IMR-90 (cell line): ENCODE results near the gene UROD. TPM values are rescaled to one million over a fixed set of nuclear protein-coding genes. Genes with fewer than 3 reads are reported as not detected.

Experiments used
- ATAC-seq: fragments of 200-7000 bp; cut with Tn5 transposase; 2 replicates; pipeline ENCODE4 v1.9.1; 2020; ENCODE audit warnings: low read depth, mild to moderate bottlenecking, moderate library complexity
- BruUV-seq: library from RNA; stranded (reverse); fragments of 400-500 nt; replicated peaks from 2 replicates; lab custom pipeline; 2021; lab: Mats Ljungman, UMichigan
- CTCF ChIA-PET: fragments of 300-600 bp; formaldehyde crosslinking; extraction: SDS; loops from one replicate; lab custom pipeline; 2021; ENCODE audit warnings: antibody characterized with exemption; lab: Yijun Ruan, JAX
- POLR2A ChIA-PET: fragments of 300-600 bp; sonication (Branson Sonifier 250); formaldehyde crosslinking; loops from one replicate; lab custom pipeline; 2022; ENCODE audit warnings: antibody characterized with exemption; ENCODE audit not compliant: unreplicated experiment; lab: Charles Lee
- DNase-seq: peaks from one replicate; pipeline ENCODE4 v3.0.0; 2013
- H2AFZ ChIP-seq: replicated peaks from 2 replicates; pipeline ENCODE3; 2013; ENCODE audit warnings: low read length, mild to moderate bottlenecking; ENCODE audit not compliant: poor library complexity
- H2AK5ac ChIP-seq: 2 replicates; pipeline ENCODE4 v1.6.1; 2013; ENCODE audit warnings: low read depth, low read length, inconsistent platforms
- H2AK9ac ChIP-seq: replicated peaks from 2 replicates; pipeline ENCODE3; 2013; ENCODE audit warnings: mild to moderate bottlenecking, low read depth, low read length, moderate library complexity; ENCODE audit not compliant: poor library complexity
- H2BK120ac ChIP-seq: 2 replicates; pipeline ENCODE4 v1.6.1; 2013; ENCODE audit warnings: low read depth, low read length, inconsistent platforms
- H2BK15ac ChIP-seq: 3 replicates; pipeline ENCODE4 v1.6.1; 2013; ENCODE audit warnings: low read depth, low read length, inconsistent platforms
- H2BK20ac ChIP-seq: 2 replicates; pipeline ENCODE4 v1.6.1; 2013; ENCODE audit warnings: low read depth, mild to moderate bottlenecking, inconsistent platforms, low read length, moderate library complexity
- H2BK5ac ChIP-seq: 2 replicates; pipeline ENCODE4 v1.6.1; 2013; ENCODE audit warnings: mild to moderate bottlenecking, low read depth, low read length, inconsistent platforms; ENCODE audit not compliant: poor library complexity, severe bottlenecking
- H3K14ac ChIP-seq: replicated peaks from 2 replicates; pipeline ENCODE4 v1.6.1; 2013; ENCODE audit warnings: low read depth, low read length, inconsistent platforms
- H3K18ac ChIP-seq: 2 replicates; pipeline ENCODE4 v1.6.1; 2013; ENCODE audit warnings: low read depth, low read length, control low read depth
- H3K23ac ChIP-seq: 2 replicates; pipeline ENCODE4 v1.6.1; 2013; ENCODE audit warnings: low read depth, low read length, inconsistent platforms
- H3K27ac ChIP-seq: 2 replicates; pipeline ENCODE4 v1.5.1; 2013; ENCODE audit warnings: mild to moderate bottlenecking, control low read depth, low read length; ENCODE audit not compliant: insufficient read depth
- H3K27me3 ChIP-seq: 2 replicates; pipeline ENCODE4 v1.6.1; 2013; ENCODE audit warnings: low read length; ENCODE audit not compliant: control insufficient read depth, insufficient read depth
- H3K36me3 ChIP-seq: 2 replicates; pipeline ENCODE4 v1.6.1; 2013; ENCODE audit warnings: low read length, mixed read lengths; ENCODE audit not compliant: control insufficient read depth, insufficient read depth
- H3K4ac ChIP-seq: 2 replicates; pipeline ENCODE4 v1.6.1; 2013; ENCODE audit warnings: low read depth, low read length, inconsistent platforms
- H3K4me1 ChIP-seq: 2 replicates; pipeline ENCODE4 v1.6.1; 2013; ENCODE audit warnings: low read length, mixed read lengths; ENCODE audit not compliant: control insufficient read depth, insufficient read depth
- H3K4me2 ChIP-seq: 2 replicates; pipeline ENCODE4 v1.6.1; 2013; ENCODE audit warnings: low read depth, mild to moderate bottlenecking, control low read depth, low read length, moderate library complexity
- H3K4me3 ChIP-seq: 2 replicates; pipeline ENCODE4 v1.5.1; 2013; ENCODE audit warnings: low read depth, mild to moderate bottlenecking, control low read depth, low read length, moderate library complexity; ENCODE audit not compliant: insufficient read depth
- H3K56ac ChIP-seq: 2 replicates; pipeline ENCODE4 v1.6.1; 2013; ENCODE audit warnings: low read length, inconsistent platforms; ENCODE audit not compliant: insufficient read depth; ENCODE audit errors: extremely low read depth
- H3K79me1 ChIP-seq, 2 experiments: 2 replicates each; pipeline ENCODE4 v1.6.1; 2013; ENCODE audit warnings: low read length in 2 of 2, inconsistent platforms in 1 of 2, low read depth in 1 of 2
- H3K9ac ChIP-seq: 2 replicates; pipeline ENCODE4 v1.6.1; 2013; ENCODE audit warnings: low read depth, low read length, control low read depth
- H3K9me1 ChIP-seq: 2 replicates; pipeline ENCODE4 v1.6.1; 2013; ENCODE audit warnings: low read length, inconsistent platforms; ENCODE audit not compliant: insufficient read depth
- H3K9me3 ChIP-seq: 2 replicates; pipeline ENCODE4 v1.6.1; 2013; ENCODE audit warnings: low read length; ENCODE audit not compliant: control insufficient read depth, insufficient read depth
- H4K20me1 ChIP-seq: 2 replicates; pipeline ENCODE4 v1.6.1; 2013; ENCODE audit warnings: low read length, inconsistent platforms; ENCODE audit not compliant: insufficient read depth
- H4K5ac ChIP-seq: 2 replicates; pipeline ENCODE4 v1.6.1; 2013; ENCODE audit warnings: mild to moderate bottlenecking, low read depth, low read length, control low read depth
- H4K8ac ChIP-seq, 2 experiments: 2 replicates each; pipeline ENCODE4 v1.6.1; 2013; ENCODE audit warnings: low read depth in 2 of 2, low read length in 2 of 2, control low read depth in 1 of 2, inconsistent platforms in 1 of 2
- H4K91ac ChIP-seq: 2 replicates; pipeline ENCODE4 v1.6.1; 2013; ENCODE audit warnings: low read depth, low read length, inconsistent platforms; ENCODE audit not compliant: insufficient read depth
- BHLHE40 ChIP-seq: fragments of 150-350 bp; IDR thresholded peaks from 2 replicates; pipeline ENCODE4 v1.6.1; 2016; ENCODE audit warnings: mild to moderate bottlenecking, low read depth, low read length
- CTCF ChIP-seq: conservative IDR thresholded peaks from 2 replicates; pipeline ENCODE4 v1.5.1; 2012; ENCODE audit warnings: mild to moderate bottlenecking, low read depth, low read length, improper control_type of control experiment
- MAFK ChIP-seq: IDR thresholded peaks from 2 replicates; pipeline ENCODE4 v1.6.1; 2012; ENCODE audit warnings: low read depth, low read length, improper control_type of control experiment
- MAZ ChIP-seq: IDR thresholded peaks from 2 replicates; pipeline ENCODE4 v1.6.1; 2012; ENCODE audit warnings: low read depth, mild to moderate bottlenecking, low read length, improper control_type of control experiment, moderate library complexity, borderline replicate concordance
- POLR2A ChIP-seq: IDR thresholded peaks from 2 replicates; pipeline ENCODE4 v1.6.1; 2012; ENCODE audit warnings: mild to moderate bottlenecking, low read depth, low read length
- RCOR1 ChIP-seq: IDR thresholded peaks from 2 replicates; pipeline ENCODE4 v1.6.1; 2012; ENCODE audit warnings: mild to moderate bottlenecking, low read length, improper control_type of control experiment; ENCODE audit not compliant: insufficient replicate concordance
- RFX5 ChIP-seq: IDR thresholded peaks from 2 replicates; pipeline ENCODE4 v1.8.0; 2012; ENCODE audit warnings: low read depth, mild to moderate bottlenecking, low read length, moderate library complexity
- SMC3 ChIP-seq: fragments of 150-350 bp; IDR thresholded peaks from 2 replicates; pipeline ENCODE4 v1.6.1; 2016; ENCODE audit warnings: low read depth, mild to moderate bottlenecking, antibody characterized with exemption, low read length, moderate library complexity
- USF2 ChIP-seq: fragments of 150-350 bp; IDR thresholded peaks from 2 replicates; pipeline ENCODE4 v1.6.1; 2017; ENCODE audit warnings: mild to moderate bottlenecking, antibody characterized with exemption, low read length, low read depth
- WGBS, 2 experiments: methylation state at CpG; one replicate each; pipeline versions ENCODE4 v1.1.5 to v1.1.7; 2013; ENCODE audit warnings: missing lambda C conversion rate in 2 of 2; ENCODE audit not compliant: insufficient read length in 1 of 2; ENCODE audit errors: extremely low coverage in 2 of 2; 5-methylcytosine and 5-hydroxymethylcytosine counted together
- dilution Hi-C: fragments of 300-500 bp; cut with HindIII; formaldehyde crosslinking; loops from one replicate; pipeline ENCODE4 v1.14.3; 2018; ENCODE audit warnings: low sequenced_read_pairs; ENCODE audit not compliant: unreplicated experiment
- in situ Hi-C: fragments of 300-500 bp; cut with MboI; formaldehyde crosslinking; loops from 3 replicates; pipeline ENCODE4 v1.14.3; 2019; ENCODE audit warnings: low sequenced_read_pairs, inconsistent platforms, mixed read lengths
- intact Hi-C: fragments of 100-400 bp; cut with micrococcal nuclease; formaldehyde crosslinking; loops from 2 replicates; pipeline ENCODE4 v1.10.0; 2022
- polyA plus RNA-seq, 3 experiments: library from polyadenylated mRNA; depleted of rRNA; stranded (reverse); fragments of >200 nt; gene quantifications; 2 replicates each; pipeline ENCODE4 v1.2.3, GENCODE V29; 2012; ENCODE audit warnings: low replicate concordance in 1 of 3
- total RNA-seq: library from RNA; depleted of rRNA; stranded (reverse); fragments of >200 nt; gene quantifications from 2 replicates; pipeline ENCODE4 v1.2.3, GENCODE V29; 2012

The UROD gene
- total and polyA plus RNA-seq, 2 of the 4 experiments (the other 2 are of a cell fraction) = 220 to 224 TPM

DNA sequence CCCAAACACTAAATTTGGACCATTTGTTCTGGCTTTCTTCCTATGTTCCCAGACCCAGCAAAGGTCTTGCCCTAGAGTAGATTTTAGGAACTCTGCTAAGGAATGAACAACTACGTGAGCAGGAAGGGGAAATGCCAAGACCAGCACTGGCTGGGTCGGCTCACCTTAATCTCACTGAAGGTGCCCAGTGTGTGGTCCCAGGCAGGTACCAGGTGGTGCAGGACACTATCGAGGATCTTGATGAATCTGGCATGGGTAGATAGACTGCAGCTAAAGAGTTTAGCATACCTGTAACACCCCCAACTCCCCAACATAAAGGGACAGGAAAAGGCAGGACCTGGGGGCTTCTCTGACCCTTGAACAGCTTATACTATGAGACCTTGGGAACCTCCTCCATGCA lies 4.0 kb upstream of the UROD start:
- Histone ChIP-seq H2AFZ (no peak overlapping the region), H4K20me1 (peaks cover 6% of the 10 kb centered on the region; the same call in 1 of the 2 replicates), H3K9me1 (peaks cover 16% of the 10 kb centered on the region), H3K27me3 (no peaks in the 10 kb centered on the region), H3K56ac (no peak overlapping the region), H3K23ac (no peak overlapping the region), H3K14ac (no peak overlapping the region), H2BK120ac (no peak overlapping the region), H3K9me3 (no peaks in the 10 kb centered on the region), H3K79me1 (peaks cover 17 to 41% of the 10 kb centered on the region in 2 experiments), H3K4me3 (no peak overlapping the region), H3K4ac (no peak overlapping the region), H2BK15ac (no peak overlapping the region), H4K91ac (no peak overlapping the region), H2AK5ac (no peak overlapping the region), H3K18ac (no peak overlapping the region), H3K9ac (no peak overlapping the region), H4K8ac (no peak overlapping the region), H2BK20ac (no peak overlapping the region), H3K36me3 (peaks cover 62% of the 10 kb centered on the region), H3K4me1 (peaks cover 8% of the 10 kb centered on the region), H3K4me2 (no peak overlapping the region), H3K27ac (no peak overlapping the region), H2AK9ac (no peak overlapping the region), H4K5ac (no peak overlapping the region), H2BK5ac (no peak overlapping the region)
- dilution Hi-C loops = no loop called here
- ChIA-PET CTCF (no interaction called here), POLR2A (no interaction called here)
- intact Hi-C loops = no loop called here
- in situ Hi-C loops = no loop called here
- DNase-seq (no peak), ATAC-seq (no peak)
- TF ChIP-seq BHLHE40 (no peak), MAFK (no peak), USF2 (no peak), POLR2A (no peak), MAZ (no peak), CTCF (no peak), RFX5 (no peak), RCOR1 (no peak), SMC3 (no peak)
- BruUV-seq = no TSS peak
- WGBS, 2 experiments = 100% methylated on average over 1 of the region's 3 CpGs; no CpG with 5 or more reads in 1 of the 2 experiments
